ENCODE results near the gene SRP54.

- no peak for TF ChIP-seq EZH2 (IDR thresholded peaks at IDR 0.05; ENCODE audit: borderline replicate concordance, low read length)
- TF ChIP-seq CTCF (IDR thresholded peaks at IDR 0.05; ENCODE audit: low read length) = no peak
These were observed 59.8 kb downstream of the SRP54 start for GRCh38 chr14:35042632-35043031.
